G401.6 (cell line): Measurements from ENCODE around the gene ASB13.

Source experiments
- FAIRE-seq: peaks from 2 replicates; lab custom pipeline; 2012; peaks lifted over from hg19 to GRCh38; lab: Jason Lieb, UNC

ASB13 gene

GRCh38 chr10:5647507-5648240, 18.7 kb downstream of the ASB13 start:
- FAIRE-seq: no peak

- FAIRE-seq: no peak
Observed at GRCh38 chr10:5645944-5646617, 20.3 kb downstream of the ASB13 start.

- no peak for FAIRE-seq
Observed at GRCh38 chr10:5645375-5645774, 21.0 kb downstream of the ASB13 start.

GRCh38 chr10:5644930-5645329, 21.5 kb downstream of the ASB13 start:
- FAIRE-seq: no peak

- no peak for FAIRE-seq
Observed at GRCh38 chr10:5643346-5644067, 22.9 kb downstream of the ASB13 start.

- no peak for FAIRE-seq
Observed at GRCh38 chr10:5641501-5641900, 24.9 kb downstream of the ASB13 start.

GRCh38 chr10:5640501-5640900, 25.9 kb downstream of the ASB13 start:
- FAIRE-seq: no peak

GRCh38 chr10:5640036-5640435, 26.4 kb downstream of the ASB13 start:
- no peak for FAIRE-seq

GRCh38 chr10:5639066-5639465, 27.3 kb downstream of the ASB13 start:
- no peak for FAIRE-seq

- no peak for FAIRE-seq
Observed at GRCh38 chr10:5638494-5638893, 27.9 kb downstream of the ASB13 start.

- FAIRE-seq: no peak
Observed at GRCh38 chr10:5634918-5635317, 31.5 kb downstream of the ASB13 start.

- FAIRE-seq: no peak
Observed at GRCh38 chr10:5633166-5633749, 33.1 kb downstream of the ASB13 start.

- FAIRE-seq: no peak
Observed at GRCh38 chr10:5632446-5632845, 33.9 kb downstream of the ASB13 start.

- FAIRE-seq: no peak
Observed at GRCh38 chr10:5631936-5632335, 34.5 kb downstream of the ASB13 start.

- FAIRE-seq: no peak
Observed at GRCh38 chr10:5630112-5630436, 36.3 kb downstream of the ASB13 start.

- FAIRE-seq: peak; percentile 67
Observed at GRCh38 chr10:5629303-5630111, 36.9 kb downstream of the ASB13 start.

GRCh38 chr10:5628451-5629302, 37.7 kb downstream of the ASB13 start:
- no peak for FAIRE-seq

- FAIRE-seq: no peak
Observed at GRCh38 chr10:5627486-5628044, 38.8 kb downstream of the ASB13 start.

GRCh38 chr10:5625992-5626777, 40.2 kb downstream of the ASB13 start:
- no peak for FAIRE-seq

- FAIRE-seq: no peak
Observed at GRCh38 chr10:5624701-5625100, 41.7 kb downstream of the ASB13 start.
